ENCODE results near the gene FATE1. TPM values are rescaled to one million over a fixed set of nuclear protein-coding genes. Genes with fewer than 3 reads are reported as not detected.

The FATE1 gene
- total RNA-seq, 1 donor, result not detected

DNA sequence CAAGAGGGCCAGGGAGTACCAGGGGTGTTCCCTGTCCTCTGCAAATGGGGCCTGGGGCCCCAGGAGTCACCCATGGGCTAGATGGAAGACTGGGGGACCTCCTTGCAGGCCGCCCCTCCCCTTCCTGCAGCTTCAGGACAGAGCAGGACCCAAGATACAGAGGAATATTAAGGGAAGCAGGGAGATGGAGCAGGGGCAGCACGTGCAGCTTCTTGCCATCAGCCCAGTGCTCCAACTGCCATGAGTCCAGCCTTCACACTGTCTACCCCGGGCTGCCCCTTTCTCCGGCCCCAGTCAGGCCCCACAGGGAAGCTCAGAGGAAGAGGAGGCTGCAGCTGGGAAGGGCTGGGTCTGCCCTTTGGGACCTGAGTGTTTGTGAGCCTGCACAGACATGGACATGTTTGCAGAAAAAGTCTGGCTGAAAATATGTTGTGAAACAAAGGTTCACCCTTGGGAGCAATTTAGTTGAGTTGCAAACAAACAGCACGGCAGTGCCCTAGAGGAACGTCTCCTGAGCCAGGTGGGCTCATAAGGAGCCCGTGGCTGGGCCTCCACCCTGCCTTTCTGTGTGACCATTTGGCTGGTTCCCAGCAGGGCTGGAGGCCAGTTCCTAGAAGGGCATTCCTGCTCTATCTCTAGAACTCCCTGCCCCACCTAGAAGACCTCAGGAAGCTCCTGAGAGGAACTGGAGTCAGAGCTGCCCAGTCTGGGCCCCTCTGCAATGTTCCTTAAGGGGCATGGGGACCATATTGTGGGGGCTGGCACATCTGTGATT is 8.9 kb downstream of the FATE1 start:
- no peak for DNase-seq (ENCODE audit: low read depth)
- no peak for TF ChIP-seq CTCF (IDR thresholded peaks at IDR 0.05; ENCODE audit: insufficient read depth, low read length)
- no peak overlapping the region for H3K4me3 ChIP-seq (ENCODE audit: low read depth, low read length)

DNA sequence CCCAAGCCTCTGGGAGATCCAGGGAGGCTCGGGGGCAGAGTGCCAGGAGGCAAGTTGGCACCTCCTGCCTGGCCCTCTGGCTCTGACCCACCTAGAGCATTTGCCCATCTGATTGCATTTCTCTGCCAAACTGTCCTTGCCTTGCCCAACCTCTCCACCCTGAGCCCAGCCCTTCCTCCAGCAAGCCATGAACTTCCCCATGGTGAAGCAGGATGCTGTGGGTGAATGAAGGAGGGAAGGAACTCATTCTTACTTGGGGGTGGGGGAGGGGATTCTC is 9.4 kb downstream of the FATE1 start:
- DNase-seq (ENCODE audit: low read depth), result no peak
- no peak for TF ChIP-seq CTCF (IDR thresholded peaks at IDR 0.05; ENCODE audit: insufficient read depth, low read length)
- H3K4me3 ChIP-seq (ENCODE audit: low read depth, low read length), result no peak overlapping the region

DNA sequence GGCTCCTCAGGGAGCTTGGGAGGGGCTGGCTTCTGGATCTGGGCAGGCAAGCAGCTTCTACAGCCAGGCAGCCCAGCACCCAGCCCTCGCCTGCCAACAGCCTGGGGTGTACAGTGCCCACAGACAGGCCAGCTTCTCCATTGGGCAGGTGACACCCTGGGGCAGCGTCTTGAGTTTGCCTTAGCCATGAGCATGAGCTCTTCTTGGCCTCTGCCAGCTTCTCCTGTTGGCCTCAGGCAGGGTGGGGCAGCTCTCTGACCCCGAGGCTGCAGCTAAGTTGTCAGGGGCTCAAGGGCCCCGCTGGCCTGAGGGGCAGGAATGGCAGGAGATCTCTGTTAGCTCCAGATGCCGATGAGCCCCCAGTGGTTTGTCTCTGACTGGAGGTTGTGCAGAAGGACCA is 10.9 kb downstream of the FATE1 start:
- no peak for TF ChIP-seq CTCF (IDR thresholded peaks at IDR 0.05; ENCODE audit: insufficient read depth, low read length)
- H3K4me3 ChIP-seq (ENCODE audit: low read depth, low read length), result no peak overlapping the region
- DNase-seq (ENCODE audit: low read depth), result no peak

DNA sequence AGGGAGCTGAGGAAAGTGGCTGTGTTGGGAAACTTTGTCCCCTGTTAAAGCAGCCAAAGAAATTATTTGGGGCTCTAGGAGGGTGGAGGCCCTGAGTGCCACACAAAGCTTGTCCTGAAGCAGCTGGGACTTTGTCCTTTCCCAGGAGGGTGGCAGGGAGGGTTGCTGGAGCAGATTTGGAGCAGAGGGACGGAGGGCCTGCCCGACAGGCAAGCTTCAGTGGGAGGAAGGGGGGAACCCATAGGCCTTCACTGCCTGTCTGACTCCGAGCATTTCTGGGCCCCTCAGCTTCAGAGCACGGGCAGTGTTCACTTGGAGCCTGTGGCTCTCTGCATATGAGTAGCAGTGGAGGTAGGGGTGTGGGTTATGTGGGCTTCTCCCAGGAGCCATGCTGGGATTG is 11.5 kb downstream of the FATE1 start:
- no peak for DNase-seq (ENCODE audit: low read depth)
- TF ChIP-seq CTCF (IDR thresholded peaks at IDR 0.05; ENCODE audit: insufficient read depth, low read length), result no peak
- no peak overlapping the region for H3K4me3 ChIP-seq (ENCODE audit: low read depth, low read length)

GRCh38 chrX:151729056-151729725 is 13.4 kb downstream of the FATE1 start:
- no peak for TF ChIP-seq CTCF (IDR thresholded peaks at IDR 0.05; ENCODE audit: insufficient read depth, low read length)
- H3K4me3 ChIP-seq (ENCODE audit: low read depth, low read length), result no peak overlapping the region
- no peak for DNase-seq (ENCODE audit: low read depth)

- DNase-seq (ENCODE audit: low read depth), result no peak
- no peak for TF ChIP-seq CTCF (IDR thresholded peaks at IDR 0.05; ENCODE audit: insufficient read depth, low read length)
- no peak within 1 kb of the TSS for H3K4me3 ChIP-seq (ENCODE audit: low read depth, low read length)
Measured at GRCh38 chrX:151734446-151734845, 18.6 kb downstream of the FATE1 start, which contains the start of gene CNGA2. TSS of gene CNGA2 (plus strand) at chrX:151734746. CDS start at chrX:151738484, 3,738 bp downstream.

Data from fibroblast of the aortic adventitia (primary cell).